HG03108 (cell line): Measurements from ENCODE around the gene MTCL1.

Experiments
- ATAC-seq: cut with Tn5 transposase; IDR thresholded peaks from one replicate; pipeline ENCODE4 v1.9.1; 2021; ENCODE audit warnings: moderate library complexity; ENCODE audit not compliant: unreplicated experiment

The MTCL1 gene

GRCh38 chr18:8826971-8827370 lies 121.6 kb downstream of the MTCL1 start:
- no peak for ATAC-seq

- no peak for ATAC-seq
These were observed 122.9 kb downstream of the MTCL1 start for GRCh38 chr18:8828300-8828699.

GRCh38 chr18:8828798-8829197 lies 123.4 kb downstream of the MTCL1 start:
- ATAC-seq = no peak

- ATAC-seq = no peak
These were observed 125.0 kb downstream of the MTCL1 start for GRCh38 chr18:8830067-8831060.

- ATAC-seq = no peak
These were observed 125.8 kb downstream of the MTCL1 start for GRCh38 chr18:8831112-8831511.

GRCh38 chr18:8831531-8831930 lies 126.2 kb downstream of the MTCL1 start:
- ATAC-seq = no peak

- ATAC-seq = no peak
These were observed 128.1 kb downstream of the MTCL1 start for GRCh38 chr18:8833480-8833879.

- no peak for ATAC-seq
These were observed 129.5 kb downstream of the MTCL1 start for GRCh38 chr18:8834881-8835280.

- no peak for ATAC-seq
These were observed 130.2 kb downstream of the MTCL1 start for GRCh38 chr18:8835521-8835953.

GRCh38 chr18:8839281-8839680 lies 133.9 kb downstream of the MTCL1 start:
- no peak for ATAC-seq

GRCh38 chr18:8841781-8842485 lies 136.6 kb downstream of the MTCL1 start:
- no peak for ATAC-seq

- no peak for ATAC-seq
These were observed 137.2 kb downstream of the MTCL1 start for GRCh38 chr18:8842506-8842905.

GRCh38 chr18:8843005-8843404 lies 137.6 kb downstream of the MTCL1 start:
- no peak for ATAC-seq

GRCh38 chr18:8844721-8845148 lies 139.4 kb downstream of the MTCL1 start:
- ATAC-seq = no peak

- no peak for ATAC-seq
These were observed 140.2 kb downstream of the MTCL1 start for GRCh38 chr18:8845506-8845905.

GRCh38 chr18:8847066-8847755 lies 141.9 kb downstream of the MTCL1 start:
- ATAC-seq = no peak

GRCh38 chr18:8847900-8848299 lies 142.5 kb downstream of the MTCL1 start:
- ATAC-seq = no peak

GRCh38 chr18:8848541-8848940 lies 143.2 kb downstream of the MTCL1 start:
- ATAC-seq = no peak

- ATAC-seq = no peak
These were observed 144.3 kb downstream of the MTCL1 start for GRCh38 chr18:8849696-8850095.

- no peak for ATAC-seq
These were observed 146.3 kb downstream of the MTCL1 start for GRCh38 chr18:8851659-8852058.

GRCh38 chr18:8854550-8854949 lies 149.2 kb downstream of the MTCL1 start:
- ATAC-seq = no peak
